Activated CD4-positive, alpha-beta T cell treated with anti-CD3 and anti-CD28 coated beads, Interleukin-2, amount 10 ng/mL, durations not matched to agents 24 days and 14 days (primary cell): ENCODE results near the gene GABPB1. TPM values are rescaled to one million over a fixed set of nuclear protein-coding genes. Genes with fewer than 3 reads are reported as not detected.
A peak's percentile ranks its signal among the peaks of the same experiment; 100 is the strongest.

Source experiments
- DNase-seq: peaks from one replicate; pipeline ENCODE4 v3.0.0; 2022
- H3K27ac Mint-ChIP-seq: one replicate; pipeline ENCODE4 v1.8.0; 2022; ENCODE audit warnings: mild to moderate bottlenecking, mixed read lengths
- H3K27me3 Mint-ChIP-seq: one replicate; pipeline ENCODE4 v1.8.0; 2022; ENCODE audit warnings: mixed read lengths
- H3K36me3 Mint-ChIP-seq: one replicate; pipeline ENCODE4 v1.8.0; 2022; ENCODE audit warnings: low read depth, mild to moderate bottlenecking, mixed read lengths
- H3K4me1 Mint-ChIP-seq: one replicate; pipeline ENCODE4 v1.8.0; 2021; ENCODE audit warnings: mixed read lengths
- H3K4me3 Mint-ChIP-seq: one replicate; pipeline ENCODE4 v1.8.0; 2022; ENCODE audit warnings: mild to moderate bottlenecking, moderate library complexity, mixed read lengths
- H3K9me3 Mint-ChIP-seq: one replicate; pipeline ENCODE4 v1.8.0; 2021; ENCODE audit warnings: mixed read lengths
- intact Hi-C: fragments of 100-400 bp; cut with micrococcal nuclease; formaldehyde crosslinking; loops from one replicate; pipeline ENCODE4 v1.15.1; 2023
- total RNA-seq: library from RNA; stranded (reverse); gene quantifications from 2 replicates; pipeline ENCODE4 v1.2.3, GENCODE V29; 2022

Gene GABPB1
- total RNA-seq, 1 donor from 2014 or later = 78.3 TPM

DNA sequence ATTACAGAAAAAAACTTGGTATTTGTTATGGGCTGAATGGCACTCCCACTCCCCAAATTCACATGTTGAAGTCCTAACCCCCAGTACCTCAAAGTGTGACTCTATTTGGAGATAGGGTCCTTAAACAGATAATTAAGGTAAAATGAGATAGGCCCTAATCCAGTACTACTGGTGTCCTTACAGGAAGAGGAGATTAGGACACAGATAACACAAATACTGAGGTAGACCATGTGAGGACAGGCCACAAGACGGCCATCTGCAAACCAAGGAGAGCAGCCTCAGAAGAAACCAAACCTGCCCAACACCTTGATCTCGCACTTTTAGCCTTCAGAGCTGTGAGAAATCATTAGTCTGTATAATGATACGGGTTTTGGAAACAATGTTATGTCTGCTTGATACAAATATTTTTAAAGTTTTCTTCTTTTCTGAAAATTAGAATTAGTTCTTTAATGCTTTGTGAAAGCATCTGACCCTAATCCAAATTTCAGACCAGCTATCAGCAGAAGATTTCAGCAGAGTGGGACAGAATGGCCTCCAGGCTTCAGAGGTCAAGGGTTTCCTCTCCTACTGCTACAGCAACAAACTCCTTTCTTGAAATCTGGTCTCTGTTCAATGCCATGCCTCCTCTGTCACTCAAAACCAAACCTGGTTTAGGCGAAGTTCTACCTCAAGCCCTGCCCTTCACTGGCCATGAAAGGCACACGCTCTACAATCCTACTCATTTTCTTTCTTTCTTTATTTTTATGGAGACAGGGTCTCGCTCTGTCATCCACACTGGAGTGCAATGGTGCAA, 67.5 kb downstream of the GABPB1 start:
- intact Hi-C loops = no loop called here
- H3K4me1 Mint-ChIP-seq = peaks cover 6% of the 10 kb centered on the region
- no peaks in the 10 kb centered on the region for H3K9me3 Mint-ChIP-seq
- no peak for DNase-seq
- no peak overlapping the region for H3K27ac Mint-ChIP-seq
- H3K36me3 Mint-ChIP-seq = peaks cover 54% of the 10 kb centered on the region
- H3K4me3 Mint-ChIP-seq = no peak overlapping the region
- no peaks in the 10 kb centered on the region for H3K27me3 Mint-ChIP-seq

DNA sequence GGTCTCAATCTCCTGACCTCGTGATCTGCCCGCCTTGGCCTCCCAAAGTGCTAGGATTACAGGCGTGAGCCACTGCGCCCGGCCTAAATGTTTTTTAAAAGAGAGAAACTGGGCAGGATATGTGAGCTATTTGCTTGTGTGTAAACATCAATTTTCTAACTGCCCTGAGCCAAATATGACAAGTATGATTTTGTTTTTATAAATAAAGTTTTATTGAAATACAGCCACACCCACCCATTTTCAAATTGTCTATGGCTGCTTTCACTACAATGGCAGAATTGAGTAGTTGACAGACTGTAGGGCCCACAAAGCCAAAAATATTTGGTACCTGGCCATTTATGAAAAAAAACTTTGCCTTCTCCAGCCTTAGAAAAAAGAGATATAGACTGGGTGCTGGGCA, 73.6 kb downstream of the GABPB1 start:
- no peak for DNase-seq
- Mint-ChIP-seq H3K4me3 (no peak overlapping the region), H3K27ac (no peak overlapping the region), H3K36me3 (peaks cover 44% of the 10 kb centered on the region), H3K27me3 (no peaks in the 10 kb centered on the region), H3K4me1 (peaks cover 7% of the 10 kb centered on the region), H3K9me3 (no peaks in the 10 kb centered on the region)
- intact Hi-C loops = no loop called here

DNA sequence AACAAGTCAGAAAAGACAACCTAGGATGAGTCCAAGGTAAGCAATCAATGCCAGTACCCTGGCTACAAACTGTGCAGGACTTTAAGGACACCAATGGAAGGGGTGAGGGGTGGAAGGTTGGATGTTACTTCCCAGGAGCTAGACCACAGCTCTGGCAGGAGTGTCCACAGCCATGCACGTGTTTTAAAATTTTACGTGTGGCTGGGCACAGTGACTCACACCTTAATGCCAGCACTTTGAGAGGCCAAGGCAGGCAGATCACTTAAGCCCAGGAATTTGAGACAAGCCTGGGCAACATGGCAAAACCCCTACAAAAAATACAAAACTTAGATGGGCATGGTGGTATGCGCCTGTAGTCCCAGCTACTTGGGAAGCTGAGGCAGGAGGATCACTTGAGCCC, 74.7 kb downstream of the GABPB1 start:
- intact Hi-C loops = no loop called here
- H3K27ac Mint-ChIP-seq = no peak overlapping the region
- no peaks in the 10 kb centered on the region for H3K9me3 Mint-ChIP-seq
- peak; percentile 47 for DNase-seq
- H3K4me1 Mint-ChIP-seq = peaks cover 11% of the 10 kb centered on the region
- H3K36me3 Mint-ChIP-seq = peaks cover 42% of the 10 kb centered on the region
- no peaks in the 10 kb centered on the region for H3K27me3 Mint-ChIP-seq
- no peak overlapping the region for H3K4me3 Mint-ChIP-seq

DNA sequence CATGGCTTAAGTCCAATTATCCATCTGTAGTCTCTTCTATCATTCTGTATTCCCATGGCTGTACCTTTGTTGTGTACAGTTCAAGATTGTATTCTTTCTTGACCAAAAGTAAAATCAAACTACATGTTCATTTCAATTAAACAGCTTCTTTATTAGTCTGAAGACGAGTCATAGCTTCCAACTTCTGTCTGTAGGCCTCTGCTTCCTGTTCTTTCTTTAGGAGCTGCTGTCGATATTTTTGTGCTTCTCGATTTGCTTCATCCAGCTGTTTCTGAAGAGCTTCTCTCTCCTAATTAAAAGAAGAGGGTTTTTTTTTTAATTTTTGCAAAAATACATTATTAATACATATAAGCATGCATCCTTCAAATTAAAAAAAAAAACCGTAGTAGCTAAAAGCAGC, 76.5 kb downstream of the GABPB1 start:
- no peaks in the 10 kb centered on the region for H3K27me3 Mint-ChIP-seq
- no peak overlapping the region for H3K4me3 Mint-ChIP-seq
- DNase-seq = no peak
- H3K4me1 Mint-ChIP-seq = peaks cover 15% of the 10 kb centered on the region
- no peak overlapping the region for H3K27ac Mint-ChIP-seq
- H3K9me3 Mint-ChIP-seq = no peaks in the 10 kb centered on the region
- peaks cover 33% of the 10 kb centered on the region for H3K36me3 Mint-ChIP-seq
- intact Hi-C loops = no loop called here

DNA sequence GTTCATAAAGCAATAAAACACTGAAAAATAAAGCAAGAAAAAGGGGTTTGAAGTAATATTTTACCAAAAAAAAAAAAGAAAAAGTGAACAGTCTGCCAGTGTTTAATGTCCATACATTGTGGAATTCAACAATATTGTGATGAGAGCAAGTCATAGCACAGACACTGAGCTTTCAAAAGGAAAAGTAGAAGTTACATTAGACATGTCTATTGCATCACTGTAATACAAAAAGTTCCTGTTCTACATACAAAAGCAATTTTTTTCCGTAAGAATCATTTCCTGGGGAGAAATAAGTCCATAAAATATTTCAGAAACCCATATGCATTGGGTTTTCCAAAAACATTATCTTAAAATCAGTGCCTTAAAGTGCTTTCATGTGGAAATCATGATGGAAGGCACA, 77.6 kb downstream of the GABPB1 start:
- Mint-ChIP-seq H3K36me3 (peaks cover 32% of the 10 kb centered on the region), H3K4me1 (peaks cover 15% of the 10 kb centered on the region), H3K27me3 (no peaks in the 10 kb centered on the region), H3K4me3 (no peak overlapping the region), H3K9me3 (no peaks in the 10 kb centered on the region), H3K27ac (no peak overlapping the region)
- DNase-seq = no peak
- intact Hi-C loops = no loop called here

DNA sequence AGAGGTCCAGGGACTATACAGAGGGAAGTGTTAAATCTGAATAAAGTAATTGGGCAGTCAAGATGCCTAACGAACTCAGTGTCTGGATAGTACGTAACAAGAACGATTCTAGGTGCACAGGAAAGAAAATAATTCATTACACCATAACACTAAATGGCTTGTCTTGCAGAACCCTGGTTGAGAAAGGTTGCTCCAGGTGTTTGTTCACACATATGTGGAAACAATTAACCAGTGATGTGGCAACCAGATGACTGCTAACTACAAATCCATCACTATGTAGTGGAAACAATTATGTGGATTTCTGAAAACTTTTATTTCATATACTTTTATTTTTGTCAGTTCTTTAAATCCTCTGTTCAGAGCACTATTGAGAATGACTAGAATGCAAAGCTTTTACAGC, 79.1 kb downstream of the GABPB1 start:
- Mint-ChIP-seq H3K27ac (no peak overlapping the region), H3K9me3 (no peaks in the 10 kb centered on the region), H3K4me1 (peaks cover 15% of the 10 kb centered on the region), H3K27me3 (no peaks in the 10 kb centered on the region), H3K4me3 (no peak overlapping the region), H3K36me3 (peaks cover 31% of the 10 kb centered on the region)
- intact Hi-C loops = loop anchor here (1.0 kb wide), 2 partner anchors 14 to 27 kb away; no protein-coding TSS in a partner anchor
- DNase-seq = peak; percentile 44

DNA sequence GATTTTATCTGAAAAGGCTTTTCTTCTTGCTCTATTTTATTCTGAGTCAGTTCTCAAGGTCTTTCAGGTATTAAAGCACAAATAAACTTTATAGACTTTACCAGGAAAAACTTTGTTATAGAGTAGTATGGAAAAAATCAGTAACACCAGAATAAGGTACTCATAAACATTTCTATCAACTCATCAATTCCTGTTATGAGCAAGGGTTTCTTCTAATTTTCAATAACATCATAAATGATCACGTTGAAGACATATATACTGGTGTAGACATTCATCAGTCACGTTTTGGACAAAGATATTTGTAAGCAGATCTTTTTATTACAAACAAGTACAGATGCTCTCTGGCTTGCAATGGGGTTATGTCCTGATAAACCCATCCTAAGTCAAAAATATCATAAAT, 79.9 kb downstream of the GABPB1 start:
- peaks cover 15% of the 10 kb centered on the region for H3K4me1 Mint-ChIP-seq
- H3K27ac Mint-ChIP-seq = peak overlapping the region; percentile 63
- no peaks in the 10 kb centered on the region for H3K9me3 Mint-ChIP-seq
- H3K36me3 Mint-ChIP-seq = peaks cover 29% of the 10 kb centered on the region
- no peak for DNase-seq
- H3K27me3 Mint-ChIP-seq = no peaks in the 10 kb centered on the region
- peak overlapping the region; percentile 27 for H3K4me3 Mint-ChIP-seq
- intact Hi-C loops = loop anchor here (1.0 kb wide), 1 partner anchor 13 kb away; no protein-coding TSS in a partner anchor

DNA sequence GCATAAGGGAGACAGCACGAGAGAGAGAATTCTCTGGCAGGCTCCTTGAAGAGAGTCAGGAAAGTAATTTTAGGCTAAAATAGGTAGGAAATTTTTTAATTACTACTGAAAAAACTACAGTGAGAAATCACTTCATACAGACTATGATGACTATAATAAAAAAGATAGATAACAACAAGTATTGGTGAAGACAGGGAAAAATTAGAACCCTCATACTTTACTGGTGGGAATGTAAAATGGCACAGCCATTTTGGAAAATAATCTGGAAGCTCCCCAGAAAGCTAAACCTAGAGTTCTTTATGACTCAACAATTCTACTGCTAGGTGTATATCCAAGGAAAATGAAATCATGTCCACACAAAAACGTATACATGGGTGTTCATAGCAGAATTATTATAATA, 87.4 kb downstream of the GABPB1 start:
- Mint-ChIP-seq H3K27ac (no peak overlapping the region), H3K9me3 (peaks cover 6% of the 10 kb centered on the region), H3K27me3 (no peaks in the 10 kb centered on the region), H3K4me1 (peaks cover 22% of the 10 kb centered on the region), H3K36me3 (peaks cover 7% of the 10 kb centered on the region), H3K4me3 (no peak overlapping the region)
- DNase-seq = no peak
- intact Hi-C loops = no loop called here

DNA sequence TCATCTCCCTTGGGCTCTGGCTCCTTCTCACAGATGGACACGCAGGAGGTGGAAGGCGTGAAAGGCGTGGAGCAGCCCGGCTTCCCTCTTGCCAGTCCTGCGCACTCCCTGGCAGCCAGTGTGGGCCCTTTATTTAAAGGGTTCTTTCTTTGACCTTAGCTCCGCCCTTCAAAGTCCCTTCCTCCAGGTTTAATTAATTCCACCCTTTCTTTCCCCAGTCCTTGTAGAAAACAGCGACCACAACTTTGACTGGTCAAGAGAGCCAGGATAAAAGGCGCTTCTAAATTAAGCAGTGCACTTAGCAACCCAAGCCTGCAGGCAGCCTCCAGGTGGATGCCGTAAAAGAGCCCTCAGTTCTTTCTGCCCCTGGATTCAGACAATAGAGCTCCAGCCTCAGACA, 89.4 kb downstream of the GABPB1 start, which contains the start of gene HDC:
HDC (minus strand) TSS at position 107 of the 400 bp plus-strand sequence; CDS start at position 4, 103 bp downstream.
- Mint-ChIP-seq H3K9me3 (peaks cover 6% of the 10 kb centered on the region), H3K4me3 (no peak within 1 kb of the TSS), H3K27me3 (no peaks in the 10 kb centered on the region), H3K36me3 (peaks cover 7% of the 10 kb centered on the region), H3K4me1 (peaks cover 39% of the 10 kb centered on the region), H3K27ac (peak within 1 kb of the TSS; percentile 95)
- intact Hi-C loops = no loop called here
- peak; percentile 49 for DNase-seq

DNA sequence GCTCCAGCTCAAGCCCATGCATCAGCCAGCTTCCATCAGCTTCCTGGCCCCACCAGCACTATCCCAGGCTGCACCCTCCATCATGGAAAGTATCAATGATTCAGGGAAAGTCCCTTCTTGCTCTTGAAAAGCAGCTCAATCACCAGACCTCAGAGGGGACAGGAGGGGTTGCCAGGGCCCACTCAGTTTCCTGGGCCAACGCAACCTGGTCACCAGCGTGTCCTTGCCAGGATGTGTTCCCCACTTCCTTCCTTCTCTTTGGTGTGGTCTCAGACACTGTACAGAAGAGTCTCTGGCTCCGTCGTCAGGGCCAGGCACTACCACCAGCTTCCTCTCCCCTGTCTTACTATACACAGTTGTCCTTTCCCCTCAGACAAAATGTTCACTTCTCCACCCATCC, 92.5 kb downstream of the GABPB1 start:
- peak; percentile 90 for DNase-seq
- peak overlapping the region; percentile 95 for H3K27ac Mint-ChIP-seq
- peaks cover 57% of the 10 kb centered on the region for H3K4me1 Mint-ChIP-seq
- intact Hi-C loops = loop anchor here (1.0 to 5.0 kb wide), 10 partner anchors 13 to 1335 kb away; no protein-coding TSS in a partner anchor
- H3K9me3 Mint-ChIP-seq = peaks cover 6% of the 10 kb centered on the region
- H3K27me3 Mint-ChIP-seq = no peaks in the 10 kb centered on the region
- peaks cover 7% of the 10 kb centered on the region for H3K36me3 Mint-ChIP-seq
- H3K4me3 Mint-ChIP-seq = peak overlapping the region; percentile 69

DNA sequence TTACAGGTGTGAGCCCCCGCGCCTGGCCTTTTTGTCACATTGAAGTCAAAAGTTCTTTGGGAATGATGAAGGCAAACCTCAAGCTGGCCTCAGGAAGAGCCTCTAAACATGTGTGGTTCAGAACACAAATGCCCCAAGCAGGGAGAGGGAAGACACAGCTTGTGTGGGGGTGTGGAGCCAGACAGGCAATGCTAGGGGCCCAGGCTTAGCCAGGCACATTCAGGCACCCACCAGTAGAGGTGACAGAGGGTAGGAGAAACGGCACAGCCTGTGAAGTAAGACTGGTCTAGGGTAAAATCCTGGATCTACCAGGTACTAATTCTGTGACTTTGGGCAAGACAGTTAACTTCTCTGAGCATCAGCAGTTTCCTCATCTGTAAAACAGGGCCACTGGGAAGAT, 93.0 kb downstream of the GABPB1 start:
- H3K9me3 Mint-ChIP-seq = peaks cover 2% of the 10 kb centered on the region
- peak; percentile 72 for DNase-seq
- H3K27me3 Mint-ChIP-seq = no peaks in the 10 kb centered on the region
- H3K4me3 Mint-ChIP-seq = peak overlapping the region; percentile 69
- H3K36me3 Mint-ChIP-seq = peaks cover 5% of the 10 kb centered on the region
- intact Hi-C loops = loop anchor here (1.0 to 5.0 kb wide), 10 partner anchors 13 to 1335 kb away; no protein-coding TSS in a partner anchor
- H3K27ac Mint-ChIP-seq = peak overlapping the region; percentile 95
- peaks cover 59% of the 10 kb centered on the region for H3K4me1 Mint-ChIP-seq

DNA sequence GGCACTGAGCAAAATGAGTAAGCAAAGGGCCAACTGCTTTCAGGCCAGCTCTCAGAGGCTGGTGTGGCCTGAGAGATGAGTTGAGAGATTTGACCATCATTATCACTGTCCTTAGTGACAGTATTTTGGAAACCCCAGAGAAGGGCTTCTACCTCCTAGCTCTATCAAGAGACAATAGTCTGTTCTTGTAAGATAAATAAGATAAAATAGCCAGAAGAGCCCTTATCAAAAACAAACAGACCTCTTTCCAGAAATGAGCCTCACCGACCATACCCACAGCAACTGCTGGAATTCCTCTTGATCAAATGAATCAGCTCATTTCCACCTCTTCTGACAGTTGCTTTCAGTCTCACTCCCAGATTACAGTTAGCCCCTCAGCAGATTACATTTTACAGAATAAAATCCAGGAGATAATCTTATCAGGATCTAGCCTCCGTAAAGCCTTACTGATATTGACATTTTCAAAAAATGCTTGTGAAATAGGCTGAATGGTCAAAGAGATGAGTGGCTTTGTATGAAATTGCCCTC, 94.0 kb downstream of the GABPB1 start:
- Mint-ChIP-seq H3K9me3 (no peaks in the 10 kb centered on the region), H3K4me3 (peak overlapping the region; percentile 71), H3K27ac (peak overlapping the region; percentile 95), H3K36me3 (peaks cover 3% of the 10 kb centered on the region), H3K4me1 (peaks cover 68% of the 10 kb centered on the region), H3K27me3 (no peaks in the 10 kb centered on the region)
- intact Hi-C loops = loop anchor here (1.0 to 5.0 kb wide), 9 partner anchors 12 to 1334 kb away; no protein-coding TSS in a partner anchor
- DNase-seq = peak; percentile 61

DNA sequence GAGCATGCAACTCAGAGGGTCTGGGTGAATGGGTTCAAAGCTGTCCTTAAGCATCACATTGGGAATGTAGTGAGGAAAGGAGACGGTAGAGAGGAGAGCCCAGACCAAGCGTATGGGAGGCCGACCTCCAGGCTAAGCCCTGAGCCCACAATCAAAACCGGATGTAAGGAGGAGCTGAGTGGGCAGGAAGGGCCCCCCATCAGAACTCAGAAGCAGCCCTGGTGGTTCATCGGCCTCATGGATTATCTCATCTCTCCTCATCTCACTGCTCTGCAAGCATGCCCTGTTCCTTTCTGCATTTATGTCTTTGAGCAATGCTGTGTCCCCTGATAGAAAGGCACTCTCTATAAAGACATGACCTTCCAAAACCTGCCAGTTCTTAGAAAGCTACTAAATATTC, 95.7 kb downstream of the GABPB1 start:
- intact Hi-C loops = no loop called here
- Mint-ChIP-seq H3K9me3 (no peaks in the 10 kb centered on the region), H3K4me3 (peak overlapping the region; percentile 27), H3K4me1 (peaks cover 71% of the 10 kb centered on the region), H3K36me3 (peaks cover 3% of the 10 kb centered on the region), H3K27me3 (no peaks in the 10 kb centered on the region), H3K27ac (peak overlapping the region; percentile 95)
- DNase-seq = peak; percentile 57

DNA sequence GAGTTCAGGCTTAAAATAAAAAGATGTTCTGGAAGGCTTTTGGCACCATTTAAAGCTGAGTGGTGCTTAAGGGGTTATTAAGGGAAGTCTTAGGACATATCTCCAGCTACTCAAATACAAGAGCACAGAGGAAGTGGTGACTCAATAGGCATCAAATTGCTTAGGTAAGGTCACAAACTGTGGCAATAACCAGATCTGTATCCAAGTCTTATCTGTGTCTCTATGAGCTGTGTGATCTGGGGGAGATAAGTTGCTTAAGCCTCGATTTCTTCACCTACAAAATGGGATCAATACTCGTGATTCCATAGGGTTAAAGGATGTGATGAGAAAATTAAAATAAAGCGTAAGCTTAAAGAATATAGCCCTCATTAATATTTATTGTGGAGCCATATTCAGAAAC, 97.1 kb downstream of the GABPB1 start:
- Mint-ChIP-seq H3K27ac (peak overlapping the region; percentile 95), H3K4me1 (peaks cover 62% of the 10 kb centered on the region), H3K36me3 (peaks cover 3% of the 10 kb centered on the region), H3K4me3 (no peak overlapping the region), H3K27me3 (no peaks in the 10 kb centered on the region), H3K9me3 (no peaks in the 10 kb centered on the region)
- intact Hi-C loops = no loop called here
- peak; percentile 53 for DNase-seq
